ENCODE data around the gene CEP350. TPM values are rescaled to one million over a fixed set of nuclear protein-coding genes. Genes with fewer than 3 reads are reported as not detected.
A peak's percentile ranks its signal among the peaks of the same experiment; 100 is the strongest.

The CEP350 gene
- total RNA-seq, 6 experiments from 2014 or later: 22.1 to 26.7 (median 25.2) TPM

DNA sequence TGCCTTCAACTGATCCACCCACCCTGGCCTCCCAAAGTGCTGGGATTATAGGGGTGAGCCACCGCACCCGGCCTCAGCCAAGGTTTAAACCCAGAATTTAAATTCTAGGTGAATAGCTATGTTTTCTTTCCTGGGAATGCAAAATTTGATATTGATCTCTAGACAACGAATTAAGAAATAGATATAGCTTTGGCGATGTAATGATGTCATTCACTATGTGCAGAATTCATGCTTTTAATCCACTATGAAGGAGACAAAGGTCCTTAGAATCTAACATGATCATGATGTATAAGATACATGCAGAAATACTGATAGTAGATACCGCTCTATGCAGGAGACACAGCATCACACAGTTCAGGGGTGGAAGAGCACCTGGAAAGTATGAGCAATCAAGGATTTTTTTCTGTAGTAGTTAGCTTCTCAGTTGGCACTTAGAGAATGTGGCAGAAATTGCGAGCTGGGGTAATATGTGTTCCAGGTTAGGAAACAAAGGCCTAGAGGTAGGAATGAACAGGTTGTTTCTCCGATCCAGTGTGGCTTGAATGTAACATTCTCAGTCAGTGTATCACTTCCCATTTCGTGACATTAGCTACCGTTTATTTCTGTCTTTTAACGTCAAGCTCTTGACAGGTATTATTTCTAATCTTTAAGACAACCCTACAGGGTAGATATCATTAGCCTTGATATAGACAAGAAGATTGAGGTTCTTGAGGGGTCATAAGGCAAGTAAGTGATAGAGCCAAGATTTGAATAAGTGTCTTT is 3.0 kb upstream of the CEP350 start:
- no peak for DNase-seq
- Mint-ChIP-seq H3K9me3 (no peaks in the 10 kb centered on the region), H3K27me3 (ENCODE audit: insufficient read depth) (no peaks in the 10 kb centered on the region; the same call in 1 of the 2 replicates), H3K4me3 (no peak overlapping the region), H3K36me3 (ENCODE audit: low read depth) (no peaks in the 10 kb centered on the region), H3K27ac (no peak overlapping the region), H3K4me1 (ENCODE audit: low read depth) (peaks cover 22% of the 10 kb centered on the region)
- TF ChIP-seq CTCF (IDR thresholded peaks at IDR 0.05): no peak

DNA sequence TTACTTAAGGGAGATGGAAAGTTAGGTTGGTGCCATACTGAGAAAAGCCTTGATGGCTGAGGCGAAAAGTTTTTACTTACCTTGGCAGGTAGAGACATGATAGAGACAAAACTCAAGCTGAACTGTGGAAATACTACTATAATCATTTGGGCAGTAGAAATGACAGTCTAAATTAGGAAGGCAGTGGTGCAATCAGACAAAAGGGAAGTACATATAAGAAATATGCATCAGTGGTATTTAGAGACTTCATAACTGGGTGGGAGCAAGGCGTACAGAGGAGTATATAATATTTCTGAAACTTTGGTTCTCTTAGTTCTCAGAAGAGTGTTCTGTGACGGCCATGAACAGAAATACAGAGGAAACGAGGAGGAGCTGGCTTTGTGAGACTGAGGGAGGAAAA is 2.4 kb upstream of the CEP350 start:
- no peak for TF ChIP-seq CTCF (IDR thresholded peaks at IDR 0.05)
- no peak overlapping the region; the same call in 1 of the 2 replicates for H3K4me3 Mint-ChIP-seq
- H3K9me3 Mint-ChIP-seq: no peaks in the 10 kb centered on the region
- H3K27ac Mint-ChIP-seq: 0 out of 2 replicates have a peak overlapping the region, but pooled peaks have one; percentile 10
- peaks cover 28% of the 10 kb centered on the region for H3K4me1 Mint-ChIP-seq (ENCODE audit: low read depth)
- DNase-seq: no peak
- no peaks in the 10 kb centered on the region; the same call in 1 of the 2 replicates for H3K27me3 Mint-ChIP-seq (ENCODE audit: insufficient read depth)
- H3K36me3 Mint-ChIP-seq (ENCODE audit: low read depth): no peaks in the 10 kb centered on the region

- H3K36me3 Mint-ChIP-seq (ENCODE audit: low read depth): no peaks in the 10 kb centered on the region
- peak; percentile 53 for DNase-seq
- H3K4me1 Mint-ChIP-seq (ENCODE audit: low read depth): peaks cover 35% of the 10 kb centered on the region
- H3K4me3 Mint-ChIP-seq: peak overlapping the region; percentile 89
- peak overlapping the region; percentile 89 for H3K27ac Mint-ChIP-seq
- no peaks in the 10 kb centered on the region; the same call in none of the 2 replicates for H3K27me3 Mint-ChIP-seq (ENCODE audit: insufficient read depth)
- no peaks in the 10 kb centered on the region for H3K9me3 Mint-ChIP-seq
- TF ChIP-seq CTCF (IDR thresholded peaks at IDR 0.05): peak; percentile 59
These were observed 577 bp upstream of the CEP350 start for GRCh38 chr1:179953974-179954492.

- H3K4me1 Mint-ChIP-seq (ENCODE audit: low read depth): peaks cover 35% of the 10 kb centered on the region
- DNase-seq: peak; percentile 2
- H3K36me3 Mint-ChIP-seq (ENCODE audit: low read depth): no peaks in the 10 kb centered on the region
- TF ChIP-seq CTCF (IDR thresholded peaks at IDR 0.05): no peak; the same call in 1 of the 2 replicates
- H3K9me3 Mint-ChIP-seq: no peaks in the 10 kb centered on the region
- H3K27ac Mint-ChIP-seq: peak overlapping the region; percentile 81
- H3K4me3 Mint-ChIP-seq: peak overlapping the region; percentile 89
- H3K27me3 Mint-ChIP-seq (ENCODE audit: insufficient read depth): no peaks in the 10 kb centered on the region; the same call in none of the 2 replicates
These were observed 674 bp downstream of the CEP350 start for GRCh38 chr1:179955287-179955680.

- peak overlapping the region; percentile 89 for H3K4me3 Mint-ChIP-seq
- no peak for TF ChIP-seq CTCF (IDR thresholded peaks at IDR 0.05)
- no peak for DNase-seq
- H3K36me3 Mint-ChIP-seq (ENCODE audit: low read depth): no peaks in the 10 kb centered on the region
- H3K27me3 Mint-ChIP-seq (ENCODE audit: insufficient read depth): no peaks in the 10 kb centered on the region; the same call in none of the 2 replicates
- H3K9me3 Mint-ChIP-seq: no peaks in the 10 kb centered on the region
- peaks cover 35% of the 10 kb centered on the region for H3K4me1 Mint-ChIP-seq (ENCODE audit: low read depth)
- peak overlapping the region; percentile 81 for H3K27ac Mint-ChIP-seq
These were observed 1.1 kb downstream of the CEP350 start for GRCh38 chr1:179955731-179956130.

Measured in HFFc6 (cell line).